CD14-positive monocyte (primary cell): Measurements from ENCODE around the gene PNO1. TPM values are rescaled to one million over a fixed set of nuclear protein-coding genes. Genes with fewer than 3 reads are reported as not detected.

ENCODE experiments used
- DNase-seq, 3 donors: peaks; one replicate each; pipeline ENCODE4 v3.0.0-alpha.2; 2011 to 2022
- H2AFZ ChIP-seq: 2 replicates; pipeline ENCODE4 v1.6.0; 2012; ENCODE audit warnings: mild to moderate bottlenecking, low read depth, low read length, inconsistent platforms; ENCODE audit not compliant: insufficient read depth, poor library complexity, severe bottlenecking
- H3K27ac ChIP-seq, 2 donors: 1 replicate in 1 of 2; 2 replicates in 1 of 2; pipeline ENCODE4 v1.5.1; 2012 to 2013; ENCODE audit warnings: low read length in 2 of 2, control low read depth in 1 of 2, inconsistent platforms in 1 of 2, low read depth in 1 of 2, mild to moderate bottlenecking in 1 of 2
- H3K27me3 ChIP-seq, 2 donors: one replicate each; pipeline versions ENCODE4 v1.6.0 to v1.6.1; 2011 to 2013; ENCODE audit warnings: low read length in 2 of 2; ENCODE audit not compliant: control insufficient read depth in 2 of 2, insufficient read depth in 2 of 2
- H3K36me3 ChIP-seq, 2 donors: replicated peaks in 1 of 2; 1 replicate in 1 of 2; 2 replicates in 1 of 2; pipeline versions ENCODE4 v1.5.1 to v1.6.1; 2012 to 2013; ENCODE audit warnings: low read length in 2 of 2, control low read depth in 1 of 2, inconsistent platforms in 1 of 2, mild to moderate bottlenecking in 1 of 2; ENCODE audit not compliant: insufficient read depth in 2 of 2, control insufficient read depth in 1 of 2
- H3K4me1 ChIP-seq, 2 donors: 1 replicate in 1 of 2; 2 replicates in 1 of 2; pipeline versions ENCODE4 v1.5.1 to v1.6.1; 2012 to 2013; ENCODE audit warnings: low read length in 2 of 2, control low read depth in 1 of 2, inconsistent platforms in 1 of 2, mild to moderate bottlenecking in 1 of 2, moderate library complexity in 1 of 2; ENCODE audit not compliant: insufficient read depth in 2 of 2, control insufficient read depth in 1 of 2
- H3K4me2 ChIP-seq: replicated peaks from 2 replicates; pipeline ENCODE3; 2012; ENCODE audit warnings: low read length, moderate library complexity, mild to moderate bottlenecking; ENCODE audit not compliant: poor library complexity, severe bottlenecking; ENCODE audit errors: extremely low read depth
- H3K4me3 ChIP-seq, 3 experiments: fragments of 200-600 bp in 1 of 3; sonication (generic) in 1 of 3; replicated peaks in 1 of 3; 1 replicate in 2 of 3; 2 replicates in 1 of 3; pipeline ENCODE4 v1.5.1; 2011 to 2013; ENCODE audit warnings: low read length in 3 of 3, mild to moderate bottlenecking in 3 of 3, control low read depth in 2 of 3, low read depth in 2 of 3, inconsistent platforms in 1 of 3, moderate library complexity in 1 of 3
- H3K79me2 ChIP-seq: 2 replicates; pipeline ENCODE4 v1.6.0; 2012; ENCODE audit warnings: mild to moderate bottlenecking, control low read depth, inconsistent platforms, low read length, moderate library complexity; ENCODE audit not compliant: insufficient read depth
- H3K9ac ChIP-seq: 2 replicates; pipeline ENCODE4 v1.6.0; 2017; ENCODE audit warnings: low read length, mild to moderate bottlenecking; ENCODE audit not compliant: insufficient read depth, poor library complexity, severe bottlenecking
- H3K9me3 ChIP-seq, 2 donors: replicated peaks in 1 of 2; 1 replicate in 1 of 2; 2 replicates in 1 of 2; pipeline versions ENCODE4 v1.5.1 to v1.6.1; 2012 to 2013; ENCODE audit warnings: low read length in 2 of 2, control low read depth in 1 of 2; ENCODE audit not compliant: control insufficient read depth in 1 of 2, insufficient read depth in 1 of 2
- H4K20me1 ChIP-seq: 2 replicates; pipeline ENCODE4 v1.6.0; 2012; ENCODE audit warnings: mild to moderate bottlenecking, low read length, control low read depth, moderate library complexity; ENCODE audit not compliant: insufficient read depth
- H3K27ac Mint-ChIP-seq, 7 donors: one replicate each; pipeline ENCODE4 v1.8.0; 2020; ENCODE audit warnings: mild to moderate bottlenecking in 7 of 7, mixed read lengths in 7 of 7, moderate library complexity in 6 of 7, inconsistent platforms in 2 of 7
- H3K27me3 Mint-ChIP-seq, 3 donors: one replicate each; pipeline ENCODE4 v1.8.0; 2021 to 2022; ENCODE audit warnings: low read depth in 3 of 3, mild to moderate bottlenecking in 3 of 3, mixed read lengths in 3 of 3, moderate library complexity in 3 of 3, inconsistent platforms in 1 of 3
- H3K36me3 Mint-ChIP-seq, 2 donors: one replicate each; pipeline ENCODE4 v1.8.0; 2020; ENCODE audit warnings: mixed read lengths in 2 of 2, inconsistent platforms in 1 of 2, mild to moderate bottlenecking in 1 of 2
- H3K4me1 Mint-ChIP-seq: one replicate; pipeline ENCODE4 v1.8.0; 2020; ENCODE audit warnings: mild to moderate bottlenecking, mixed read lengths
- H3K4me3 Mint-ChIP-seq, 2 donors: one replicate each; pipeline ENCODE4 v1.8.0; 2020; ENCODE audit warnings: mild to moderate bottlenecking in 2 of 2, mixed read lengths in 2 of 2, moderate library complexity in 1 of 2
- H3K9me3 Mint-ChIP-seq, 7 donors: one replicate each; pipeline ENCODE4 v1.8.0; 2020 to 2022; ENCODE audit warnings: mixed read lengths in 7 of 7, mild to moderate bottlenecking in 6 of 7, moderate library complexity in 6 of 7, inconsistent platforms in 2 of 7
- CTCF ChIP-seq: fragments of 200-600 bp; IDR thresholded peaks from one replicate; pipeline ENCODE4 v1.8.0; 2022; ENCODE audit warnings: antibody characterized with exemption, mild to moderate bottlenecking
- WGBS: methylation state at CpG from one replicate; pipeline ENCODE4 v1.1.5; 2013; ENCODE audit warnings: missing lambda C conversion rate; ENCODE audit not compliant: insufficient coverage; 5-methylcytosine and 5-hydroxymethylcytosine counted together
- intact Hi-C, 2 donors: fragments of 100-400 bp; cut with micrococcal nuclease; formaldehyde crosslinking; loops; one replicate each; pipeline versions ENCODE4 v1.15.0 to v1.15.1; 2023
- polyA plus RNA-seq, 3 donors: library from polyadenylated mRNA; depleted of rRNA in 1 of 3; unstranded in 2 of 3; stranded (reverse) in 1 of 3; fragments of 300-500 nt in 2 of 3; fragments of >200 nt in 1 of 3; fragmentation: Illumina TruSeq in 2 of 3; gene quantifications; 1 replicate in 2 of 3; 2 replicates in 1 of 3; pipeline ENCODE4 v1.2.3, GENCODE V29; 2012 to 2021

Gene PNO1
- polyA plus RNA-seq, 3 donors = 4.7 to 14.0 (median 10.8) TPM

DNA sequence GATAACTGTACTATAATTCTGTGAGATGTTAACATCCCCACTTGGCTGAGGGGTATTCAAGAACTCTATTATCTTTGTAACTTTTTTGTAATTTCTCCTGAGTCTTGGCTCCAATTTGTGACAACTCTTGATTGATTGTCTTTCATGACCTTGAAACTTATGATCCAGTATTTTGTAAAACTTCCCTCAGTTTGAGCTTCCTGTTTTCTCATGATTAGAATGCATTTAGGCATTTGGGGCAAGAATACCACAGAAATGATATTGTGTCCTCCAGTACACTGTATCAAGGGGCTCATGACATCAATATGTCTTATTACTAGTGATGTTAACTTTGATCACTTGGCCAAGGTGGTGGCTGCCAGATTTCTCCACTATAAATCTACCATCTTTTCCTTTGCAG, 37.4 kb downstream of the PNO1 start:
- Histone ChIP-seq H3K4me3 (no peak overlapping the region), H4K20me1 (peaks cover 97% of the 10 kb centered on the region), H3K9me3 (no peaks in the 10 kb centered on the region), H3K9ac (no peak overlapping the region), H3K27me3 (no peaks in the 10 kb centered on the region), H3K4me1 (peaks cover 6 to 25% of the 10 kb centered on the region in 2 donors), H3K79me2 (peaks cover 95% of the 10 kb centered on the region), H2AFZ (no peak overlapping the region), H3K4me2 (no peak overlapping the region), H3K27ac (peak overlapping the region in 1 of 2 donors; percentile 37), H3K36me3 (no peaks in the 10 kb centered on the region)
- Mint-ChIP-seq H3K4me1 (peaks cover 33% of the 10 kb centered on the region), H3K27ac (peak overlapping the region in 5 of 7 donors; percentile 1 to 76 (median 21)), H3K36me3 (no peaks in the 10 kb centered on the region), H3K9me3 (no peaks in the 10 kb centered on the region), H3K4me3 (no peak overlapping the region), H3K27me3 (no peaks in the 10 kb centered on the region)
- peak in 2 of 3 donors; percentile 18 to 27 for DNase-seq
- intact Hi-C loops = loop anchor here (5.0 to 10.0 kb wide), 3 partner anchors 57 to 240 kb away; partner anchors contain the start of gene PPP3R1 (in 1 of the 2)
- no peak for TF ChIP-seq CTCF

GRCh38 chr2:68196120-68196716, 38.5 kb downstream of the PNO1 start:
- WGBS = no CpG with 5 or more reads among the region's 4 CpGs
- H3K27me3 ChIP-seq = no peaks in the 10 kb centered on the region
- H4K20me1 ChIP-seq = peaks cover 97% of the 10 kb centered on the region
- peak; percentile 30 to 33 (median 31) for DNase-seq
- no peak overlapping the region for H3K4me3 Mint-ChIP-seq
- no peaks in the 10 kb centered on the region for H3K9me3 Mint-ChIP-seq
- H3K9me3 ChIP-seq = no peaks in the 10 kb centered on the region
- peaks cover 96% of the 10 kb centered on the region for H3K79me2 ChIP-seq
- no peak overlapping the region for H3K4me2 ChIP-seq
- intact Hi-C loops = loop anchor here (2.0 to 10.0 kb wide), 4 partner anchors 56 to 239 kb away; partner anchors contain the start of gene PPP3R1 (in 2 of the 2)
- no peaks in the 10 kb centered on the region for H3K36me3 ChIP-seq
- TF ChIP-seq CTCF = peak; percentile 96
- H3K27ac Mint-ChIP-seq = peak overlapping the region in 2 of 7 donors; percentile 15 to 54
- H3K4me1 Mint-ChIP-seq = peaks cover 36% of the 10 kb centered on the region
- peaks cover 10 to 24% of the 10 kb centered on the region in 2 donors for H3K4me1 ChIP-seq
- no peak overlapping the region for H3K4me3 ChIP-seq
- H3K27me3 Mint-ChIP-seq = no peaks in the 10 kb centered on the region
- peaks cover 0 to under 1% of the 10 kb centered on the region in 2 donors for H3K36me3 Mint-ChIP-seq
- no peak overlapping the region for H3K9ac ChIP-seq
- H3K27ac ChIP-seq = no peak overlapping the region
- no peak overlapping the region for H2AFZ ChIP-seq
